T-helper 2 cell treated with Interferon-gamma antibody and Interleukin-4, amounts not matched to agents 5 μg/mL and 100 μg/mL, for 36 hours (primary cell): ENCODE results near the gene BRD4.
A peak's percentile ranks its signal among the peaks of the same experiment; 100 is the strongest.
"Not testable (repeated sequence)": the region's sequence is repeated elsewhere in the genome, so short reads cannot be mapped to it uniquely, and the experiment has no call there.

Experiments
- DNase-seq: peaks from one replicate; pipeline ENCODE4 v3.0.0; 2021; ENCODE audit warnings: low spot score
- H3K27ac Mint-ChIP-seq: one replicate; pipeline ENCODE4 v1.8.0; 2021; ENCODE audit warnings: mild to moderate bottlenecking, mixed read lengths
- H3K27me3 Mint-ChIP-seq: one replicate; pipeline ENCODE4 v1.8.0; 2021; ENCODE audit warnings: low read depth, mixed read lengths
- H3K36me3 Mint-ChIP-seq: one replicate; pipeline ENCODE4 v1.8.0; 2021; ENCODE audit warnings: low read depth, mixed read lengths
- H3K4me1 Mint-ChIP-seq: one replicate; pipeline ENCODE4 v1.8.0; 2021; ENCODE audit warnings: low read depth, mixed read lengths
- H3K4me3 Mint-ChIP-seq: one replicate; pipeline ENCODE4 v1.8.0; 2022; ENCODE audit warnings: mild to moderate bottlenecking, moderate library complexity, mixed read lengths
- H3K9me3 Mint-ChIP-seq: one replicate; pipeline ENCODE4 v1.8.0; 2021; ENCODE audit warnings: mixed read lengths

BRD4 gene

GRCh38 chr19:15340086-15340485 is 7.7 kb upstream of the BRD4 start:
- Mint-ChIP-seq H3K27ac (no peak overlapping the region), H3K36me3 (peaks cover 6% of the 10 kb centered on the region)

GRCh38 chr19:15337202-15337601 is 4.9 kb upstream of the BRD4 start:
- no peak for DNase-seq
- Mint-ChIP-seq H3K9me3 (no peaks in the 10 kb centered on the region), H3K4me3 (no peak overlapping the region), H3K4me1 (peaks cover 6% of the 10 kb centered on the region), H3K36me3 (peaks cover 7% of the 10 kb centered on the region), H3K27ac (no peak overlapping the region), H3K27me3 (no peaks in the 10 kb centered on the region)

More at GRCh38 chr19:15340086-15340485, 7.7 kb upstream of the BRD4 start:
- no peak for DNase-seq
- no peaks in the 10 kb centered on the region for H3K9me3 Mint-ChIP-seq
- H3K27me3 Mint-ChIP-seq = no peaks in the 10 kb centered on the region
- H3K4me3 Mint-ChIP-seq = no peak overlapping the region
- H3K4me1 Mint-ChIP-seq = no peaks in the 10 kb centered on the region

DNA sequence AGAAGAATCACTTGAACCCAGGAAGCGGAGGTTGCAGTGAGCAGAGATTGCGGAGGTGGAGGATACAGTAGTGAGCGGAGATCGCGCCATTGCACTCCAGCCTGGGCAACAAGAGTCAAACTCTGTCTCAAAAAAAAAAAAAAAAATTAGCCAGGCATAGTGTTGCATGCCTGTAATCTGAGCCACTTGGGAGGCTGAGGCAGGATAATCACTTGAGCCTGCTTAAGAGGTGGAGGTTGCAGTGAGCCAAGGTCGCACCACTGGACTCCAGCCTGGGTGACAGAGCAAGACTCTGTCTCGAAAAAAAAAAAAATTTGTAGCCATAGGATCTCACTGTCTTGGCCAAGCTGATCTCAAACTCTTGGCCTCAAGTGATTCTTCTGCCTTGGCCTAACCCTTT is 3.7 kb upstream of the BRD4 start:
- H3K36me3 Mint-ChIP-seq, H3K4me3 Mint-ChIP-seq, H3K27me3 Mint-ChIP-seq, H3K27ac Mint-ChIP-seq, H3K4me1 Mint-ChIP-seq, DNase-seq, H3K9me3 Mint-ChIP-seq: not testable (repeated sequence)

GRCh38 chr19:15331419-15332310 is 674 bp downstream of the BRD4 start:
- Mint-ChIP-seq H3K36me3 (peaks cover 27% of the 10 kb centered on the region), H3K4me1 (peaks cover 38% of the 10 kb centered on the region), H3K27ac (peak overlapping the region; percentile 93), H3K9me3 (no peaks in the 10 kb centered on the region), H3K27me3 (no peaks in the 10 kb centered on the region), H3K4me3 (peak overlapping the region; percentile 97)
- DNase-seq = peak; percentile 69

DNA sequence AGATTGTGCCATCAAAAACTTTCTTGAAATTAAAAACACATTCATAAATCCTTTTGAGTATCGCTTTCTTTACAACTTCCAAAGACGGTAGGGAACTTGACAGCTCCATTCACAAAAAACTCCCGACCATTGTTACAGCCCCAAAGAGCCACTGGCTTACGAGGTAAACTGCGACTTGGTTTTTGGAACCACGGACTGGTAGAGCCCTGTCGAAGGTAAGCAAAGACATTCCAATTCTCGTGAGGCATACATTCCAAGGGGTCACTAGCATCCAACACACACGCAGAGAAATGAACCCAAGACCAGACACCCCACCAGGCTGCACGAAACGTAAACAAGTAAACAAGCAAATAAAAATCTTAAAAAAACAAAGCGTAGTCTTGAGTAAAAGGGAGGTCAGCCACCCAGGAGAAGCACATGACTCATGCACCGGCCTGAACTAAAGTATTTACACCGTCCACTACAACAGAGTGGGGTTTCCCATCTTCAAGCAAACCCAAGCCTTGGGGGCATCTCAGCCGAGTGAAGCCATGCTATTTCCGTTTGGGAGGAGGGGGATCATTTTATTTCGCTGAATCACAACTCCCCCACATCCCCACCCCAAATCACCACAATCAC is 1.4 kb downstream of the BRD4 start:
- DNase-seq = peak; percentile 23
- Mint-ChIP-seq H3K4me3 (peak overlapping the region; percentile 97), H3K27ac (peak overlapping the region; percentile 93), H3K36me3 (peaks cover 26% of the 10 kb centered on the region), H3K4me1 (peaks cover 41% of the 10 kb centered on the region), H3K9me3 (no peaks in the 10 kb centered on the region), H3K27me3 (no peaks in the 10 kb centered on the region)

- Mint-ChIP-seq H3K27me3 (no peaks in the 10 kb centered on the region), H3K36me3 (peaks cover 30% of the 10 kb centered on the region), H3K4me3 (no peak overlapping the region), H3K27ac (no peak overlapping the region), H3K4me1 (peaks cover 58% of the 10 kb centered on the region), H3K9me3 (no peaks in the 10 kb centered on the region)
- no peak for DNase-seq
Observed at GRCh38 chr19:15328312-15328711, 4.0 kb downstream of the BRD4 start.

DNA sequence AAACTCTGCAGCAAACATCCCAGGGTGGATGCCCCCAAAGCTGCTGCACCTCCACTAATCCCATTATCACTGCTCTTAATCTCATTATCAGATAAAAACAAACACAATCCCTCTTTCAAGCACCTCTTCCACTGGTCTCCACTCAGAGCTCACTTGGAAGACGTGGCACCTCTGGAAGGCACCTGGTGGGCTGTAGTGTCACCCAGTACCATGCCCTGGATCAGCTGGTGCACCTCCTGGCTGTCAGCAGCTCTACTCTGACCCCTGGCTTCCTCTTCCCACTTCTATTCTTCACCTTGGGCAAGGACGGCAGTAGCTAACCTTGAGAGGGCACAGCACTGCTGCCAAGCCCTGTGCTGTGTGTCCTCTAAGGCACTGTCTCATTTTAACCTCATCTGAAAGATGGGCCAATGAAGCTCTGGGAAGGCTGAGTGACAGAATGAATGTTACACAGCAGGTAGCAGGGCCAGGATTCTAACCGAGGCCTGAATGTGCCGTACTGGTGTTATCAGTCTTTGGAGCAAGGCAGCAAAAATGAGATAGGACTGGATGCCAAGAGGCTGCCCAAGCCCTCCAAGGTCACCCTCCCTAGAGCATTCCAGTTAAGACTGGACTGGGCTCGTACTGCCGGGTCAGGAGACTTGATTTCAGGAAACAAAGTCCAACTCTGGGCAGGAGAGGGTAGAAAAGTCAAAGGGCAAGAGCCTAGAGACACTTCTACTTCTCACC is 7.4 kb downstream of the BRD4 start:
- H3K36me3 Mint-ChIP-seq = peaks cover 26% of the 10 kb centered on the region
- no peaks in the 10 kb centered on the region for H3K27me3 Mint-ChIP-seq
- DNase-seq = no peak
- H3K4me3 Mint-ChIP-seq = no peak overlapping the region
- H3K4me1 Mint-ChIP-seq = peaks cover 61% of the 10 kb centered on the region
- no peaks in the 10 kb centered on the region for H3K9me3 Mint-ChIP-seq
- H3K27ac Mint-ChIP-seq = peak overlapping the region; percentile 69

DNA sequence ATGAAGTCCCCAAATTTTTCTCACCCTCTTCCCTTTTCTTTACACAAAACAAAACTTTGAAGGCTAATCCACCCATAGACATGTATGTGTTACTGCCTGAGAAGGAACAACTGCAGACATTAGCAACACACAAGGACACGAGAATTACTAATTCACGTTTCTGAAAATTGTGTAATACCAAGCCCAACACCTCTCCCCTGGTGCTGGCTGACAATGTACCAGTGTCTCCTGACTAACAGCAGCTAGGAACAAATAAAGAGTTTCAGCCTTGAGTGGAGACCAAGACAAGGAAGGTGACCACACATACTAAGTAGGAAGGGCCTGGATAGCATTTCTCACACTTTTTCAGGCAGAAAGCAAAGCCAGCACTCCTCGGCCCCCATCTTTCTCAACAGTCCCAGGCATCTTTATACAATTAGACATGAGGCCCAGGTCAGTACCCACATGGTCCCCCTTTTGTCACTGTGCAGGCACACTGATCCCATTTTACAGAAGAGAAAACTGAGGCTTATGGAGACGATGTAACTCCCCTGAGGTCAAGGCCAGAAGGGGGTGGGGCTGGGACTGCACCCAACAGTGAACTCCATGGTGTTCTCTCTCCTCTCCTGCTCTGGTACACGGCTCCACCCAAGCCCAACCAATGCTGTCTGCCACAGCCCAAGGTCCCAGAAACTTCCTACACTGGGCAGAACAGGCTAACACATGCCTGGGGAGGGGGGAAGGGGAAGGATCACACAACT is 8.7 kb downstream of the BRD4 start:
- no peak overlapping the region for H3K27ac Mint-ChIP-seq
- H3K4me3 Mint-ChIP-seq = no peak overlapping the region
- H3K27me3 Mint-ChIP-seq = no peaks in the 10 kb centered on the region
- peaks cover 55% of the 10 kb centered on the region for H3K4me1 Mint-ChIP-seq
- H3K9me3 Mint-ChIP-seq = no peaks in the 10 kb centered on the region
- DNase-seq = no peak
- H3K36me3 Mint-ChIP-seq = peaks cover 21% of the 10 kb centered on the region

DNA sequence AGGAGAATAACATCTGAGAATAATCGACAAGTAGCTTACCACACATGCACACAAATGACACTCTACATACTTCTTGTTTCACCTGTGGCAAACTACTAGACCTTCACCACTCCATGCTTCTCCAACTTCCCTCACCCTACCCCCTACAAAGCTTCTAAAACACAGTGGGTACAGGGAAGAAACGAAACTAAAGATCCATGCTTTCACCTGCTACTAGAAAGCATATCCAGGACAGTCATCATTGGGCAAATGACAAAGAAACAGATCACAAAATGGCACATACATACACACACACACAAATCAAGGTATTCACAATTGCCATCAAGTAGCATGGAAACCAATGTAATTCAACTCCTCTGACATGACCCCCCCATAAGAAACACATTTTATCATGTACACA is 10.6 kb downstream of the BRD4 start:
- no peaks in the 10 kb centered on the region for H3K9me3 Mint-ChIP-seq
- H3K27me3 Mint-ChIP-seq = no peaks in the 10 kb centered on the region
- H3K27ac Mint-ChIP-seq = no peak overlapping the region
- no peak overlapping the region for H3K4me3 Mint-ChIP-seq
- H3K4me1 Mint-ChIP-seq = peaks cover 58% of the 10 kb centered on the region
- DNase-seq = no peak
- peaks cover 16% of the 10 kb centered on the region for H3K36me3 Mint-ChIP-seq

- Mint-ChIP-seq H3K4me3 (no peak overlapping the region), H3K27ac (no peak overlapping the region)
Observed at GRCh38 chr19:15320116-15320515, 12.2 kb downstream of the BRD4 start.

GRCh38 chr19:15318241-15318691 is 14.1 kb downstream of the BRD4 start:
- no peak for DNase-seq
- no peak overlapping the region for H3K4me3 Mint-ChIP-seq
- peaks cover 43% of the 10 kb centered on the region for H3K4me1 Mint-ChIP-seq
- peaks cover 9% of the 10 kb centered on the region for H3K36me3 Mint-ChIP-seq
- peak overlapping the region; percentile 67 for H3K27ac Mint-ChIP-seq
- H3K9me3 Mint-ChIP-seq = no peaks in the 10 kb centered on the region
- no peaks in the 10 kb centered on the region for H3K27me3 Mint-ChIP-seq

More at GRCh38 chr19:15320116-15320515, 12.2 kb downstream of the BRD4 start:
- DNase-seq = no peak
- Mint-ChIP-seq H3K9me3 (no peaks in the 10 kb centered on the region), H3K27me3 (no peaks in the 10 kb centered on the region), H3K4me1 (peaks cover 54% of the 10 kb centered on the region), H3K36me3 (peaks cover 13% of the 10 kb centered on the region)

DNA sequence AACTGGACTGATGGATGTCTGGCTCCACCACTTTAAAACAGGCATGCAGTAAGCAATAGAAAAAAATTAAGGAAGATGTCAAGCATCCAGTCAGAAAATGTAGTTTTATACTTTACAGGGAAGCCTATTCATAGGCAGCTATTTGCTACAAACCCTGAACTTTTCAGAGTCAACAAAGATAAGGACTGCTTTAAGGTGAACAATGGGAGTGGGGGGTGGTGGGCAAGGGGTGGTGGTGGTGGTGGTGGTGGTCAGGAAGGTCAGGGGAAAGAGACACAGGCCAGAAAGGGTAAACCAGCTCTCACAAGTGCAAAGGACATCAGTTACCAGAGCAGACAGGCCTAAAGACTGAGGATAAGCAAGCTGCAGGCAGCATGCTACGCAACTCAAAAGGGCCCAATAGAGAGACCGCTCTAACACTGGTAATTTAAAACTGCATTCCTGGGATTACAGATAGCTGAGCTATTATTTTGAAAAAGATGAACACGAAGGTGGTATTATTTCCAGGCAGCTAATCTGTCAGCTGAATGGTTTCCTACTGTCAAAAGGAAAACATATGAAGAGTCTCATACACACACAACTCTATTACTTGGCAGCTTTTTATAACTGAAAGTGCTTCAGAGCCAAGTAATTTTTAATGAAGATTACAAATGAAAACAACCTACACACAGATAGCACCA is 14.8 kb downstream of the BRD4 start:
- H3K9me3 Mint-ChIP-seq = no peaks in the 10 kb centered on the region
- peaks cover 41% of the 10 kb centered on the region for H3K4me1 Mint-ChIP-seq
- no peak for DNase-seq
- H3K36me3 Mint-ChIP-seq = peaks cover 6% of the 10 kb centered on the region
- H3K27ac Mint-ChIP-seq = peak overlapping the region; percentile 67
- peak overlapping the region; percentile 24 for H3K4me3 Mint-ChIP-seq
- no peaks in the 10 kb centered on the region for H3K27me3 Mint-ChIP-seq

- Mint-ChIP-seq H3K9me3 (no peaks in the 10 kb centered on the region), H3K36me3 (peaks cover 5% of the 10 kb centered on the region), H3K4me1 (peaks cover 41% of the 10 kb centered on the region), H3K27me3 (no peaks in the 10 kb centered on the region), H3K27ac (peak overlapping the region; percentile 67), H3K4me3 (no peak overlapping the region)
- DNase-seq = no peak
Observed at GRCh38 chr19:15316498-15316897, 15.8 kb downstream of the BRD4 start.
